GM19025 (cell line): Measurements from ENCODE around the gene GDPD3.

Experiments
- ATAC-seq: cut with Tn5 transposase; IDR thresholded peaks from one replicate; pipeline ENCODE4 v1.9.1; 2021; ENCODE audit warnings: mild to moderate bottlenecking, low read depth, moderate library complexity; ENCODE audit not compliant: unreplicated experiment

Gene GDPD3

GRCh38 chr16:30113031-30113710, at the start of gene GDPD3:
Gene GDPD3 (minus strand): TSS chr16:30113537. CDS start chr16:30113478, 59 bp downstream.
- ATAC-seq: no peak

- ATAC-seq: no peak
Measured at GRCh38 chr16:30157214-30157613, 43.9 kb upstream of the GDPD3 start.

- ATAC-seq: no peak
Measured at GRCh38 chr16:30155188-30155587, 41.9 kb upstream of the GDPD3 start.

GRCh38 chr16:30152517-30152916, 39.2 kb upstream of the GDPD3 start:
- ATAC-seq: no peak

- no peak for ATAC-seq
Measured at GRCh38 chr16:30151091-30151490, 37.8 kb upstream of the GDPD3 start.

- no peak for ATAC-seq
Measured at GRCh38 chr16:30149250-30149930, 36.1 kb upstream of the GDPD3 start.

GRCh38 chr16:30147843-30148510, 34.6 kb upstream of the GDPD3 start:
- no peak for ATAC-seq

- ATAC-seq: no peak
Measured at GRCh38 chr16:30145657-30146056, 32.3 kb upstream of the GDPD3 start.

GRCh38 chr16:30144917-30145316, 31.6 kb upstream of the GDPD3 start:
- ATAC-seq: no peak

GRCh38 chr16:30144017-30144416, 30.7 kb upstream of the GDPD3 start:
- no peak for ATAC-seq

GRCh38 chr16:30143347-30143702, 30.0 kb upstream of the GDPD3 start:
- ATAC-seq: no peak

GRCh38 chr16:30142672-30143346, 29.5 kb upstream of the GDPD3 start:
- ATAC-seq: no peak

GRCh38 chr16:30141750-30142149, 28.4 kb upstream of the GDPD3 start:
- ATAC-seq: no peak

GRCh38 chr16:30139583-30140481, 26.5 kb upstream of the GDPD3 start:
- ATAC-seq: no peak

- no peak for ATAC-seq
Measured at GRCh38 chr16:30137897-30138296, 24.6 kb upstream of the GDPD3 start.

GRCh38 chr16:30136971-30137605, 23.8 kb upstream of the GDPD3 start:
- no peak for ATAC-seq

- no peak for ATAC-seq
Measured at GRCh38 chr16:30132591-30132990, 19.3 kb upstream of the GDPD3 start.

GRCh38 chr16:30131869-30132475, 18.6 kb upstream of the GDPD3 start:
- no peak for ATAC-seq

GRCh38 chr16:30127993-30128392, 14.7 kb upstream of the GDPD3 start:
- ATAC-seq: no peak
